Lower lobe of right lung (tissue), 2 donors: Measurements from ENCODE around the gene GRHL1. TPM values are rescaled to one million over a fixed set of nuclear protein-coding genes. Genes with fewer than 3 reads are reported as not detected.

Experiments used
- ATAC-seq, 2 donors: fragments of 200-7000 bp; cut with Tn5 transposase; one replicate each; pipeline ENCODE4 v1.9.1; 2020 to 2022; ENCODE audit warnings: mild to moderate bottlenecking in 2 of 2, moderate library complexity in 2 of 2
- DNase-seq: peaks from one replicate; pipeline ENCODE4 v3.0.0-alpha.2; 2020
- H3K27ac ChIP-seq: fragments of 200-600 bp; one replicate; pipeline ENCODE4 v1.8.0; 2022
- H3K27me3 ChIP-seq: fragments of 200-600 bp; one replicate; pipeline ENCODE4 v1.8.0; 2022; ENCODE audit warnings: low read depth
- H3K36me3 ChIP-seq: fragments of 200-600 bp; one replicate; pipeline ENCODE4 v1.8.0; 2022; ENCODE audit warnings: mild to moderate bottlenecking
- H3K4me1 ChIP-seq: fragments of 200-600 bp; one replicate; pipeline ENCODE4 v1.8.0; 2022
- H3K4me3 ChIP-seq: fragments of 200-600 bp; one replicate; pipeline ENCODE4 v1.8.0; 2022; ENCODE audit warnings: mild to moderate bottlenecking
- H3K9me3 ChIP-seq: fragments of 200-600 bp; one replicate; pipeline ENCODE4 v1.8.0; 2022
- intact Hi-C: fragments of 100-400 bp; cut with DNase I; formaldehyde crosslinking; loops from one replicate; pipeline ENCODE4 v1.11.0; 2022
- total RNA-seq: library from RNA; stranded (reverse); fragmentation: NEBNext Ultra II Directional; extraction: Animal tissue kit (Norgen Biotek cat#: 25700); gene quantifications from one replicate; pipeline ENCODE4 v1.2.1, GENCODE V29; 2021
- TF ChIP-seq, protein P1 (sequence below): fragments of 200-600 bp; IDR thresholded peaks from one replicate; pipeline ENCODE4 v1.8.0; 2022; ENCODE audit warnings: antibody characterized with exemption, mild to moderate bottlenecking
- donor health status: DM: no; HTN: yes; CAD: no; lungs with severe emphysema.

Gene GRHL1
- total RNA-seq, 1 donor from 2014 or later: 6.5 TPM

- Histone ChIP-seq H3K27ac (peak overlapping the region; percentile 50), H3K36me3 (no peaks in the 10 kb centered on the region), H3K4me3 (no peak overlapping the region), H3K27me3 (no peaks in the 10 kb centered on the region), H3K9me3 (no peaks in the 10 kb centered on the region), H3K4me1 (peaks cover 67% of the 10 kb centered on the region)
- ATAC-seq (no peak), DNase-seq (peak; percentile 32)
- TF ChIP-seq, protein P1, sequence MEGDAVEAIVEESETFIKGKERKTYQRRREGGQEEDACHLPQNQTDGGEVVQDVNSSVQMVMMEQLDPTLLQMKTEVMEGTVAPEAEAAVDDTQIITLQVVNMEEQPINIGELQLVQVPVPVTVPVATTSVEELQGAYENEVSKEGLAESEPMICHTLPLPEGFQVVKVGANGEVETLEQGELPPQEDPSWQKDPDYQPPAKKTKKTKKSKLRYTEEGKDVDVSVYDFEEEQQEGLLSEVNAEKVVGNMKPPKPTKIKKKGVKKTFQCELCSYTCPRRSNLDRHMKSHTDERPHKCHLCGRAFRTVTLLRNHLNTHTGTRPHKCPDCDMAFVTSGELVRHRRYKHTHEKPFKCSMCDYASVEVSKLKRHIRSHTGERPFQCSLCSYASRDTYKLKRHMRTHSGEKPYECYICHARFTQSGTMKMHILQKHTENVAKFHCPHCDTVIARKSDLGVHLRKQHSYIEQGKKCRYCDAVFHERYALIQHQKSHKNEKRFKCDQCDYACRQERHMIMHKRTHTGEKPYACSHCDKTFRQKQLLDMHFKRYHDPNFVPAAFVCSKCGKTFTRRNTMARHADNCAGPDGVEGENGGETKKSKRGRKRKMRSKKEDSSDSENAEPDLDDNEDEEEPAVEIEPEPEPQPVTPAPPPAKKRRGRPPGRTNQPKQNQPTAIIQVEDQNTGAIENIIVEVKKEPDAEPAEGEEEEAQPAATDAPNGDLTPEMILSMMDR: no peak
- intact Hi-C loops: no loop called here
Measured at GRCh38 chr2:10034333-10035052, 83.0 kb downstream of the GRHL1 start.

GRCh38 chr2:10035053-10035422 lies 83.5 kb downstream of the GRHL1 start:
- intact Hi-C loops: no loop called here
- Histone ChIP-seq H3K27ac (peak overlapping the region; percentile 81), H3K27me3 (no peaks in the 10 kb centered on the region), H3K9me3 (no peaks in the 10 kb centered on the region), H3K4me1 (peaks cover 67% of the 10 kb centered on the region), H3K36me3 (no peaks in the 10 kb centered on the region), H3K4me3 (no peak overlapping the region)
- DNase-seq (peak; percentile 44), ATAC-seq (no peak)
- TF ChIP-seq, protein P1: no peak

- DNase-seq: peak; percentile 32
- H3K36me3 ChIP-seq: no peaks in the 10 kb centered on the region
- H3K4me1 ChIP-seq: peaks cover 65% of the 10 kb centered on the region
- H3K4me3 ChIP-seq: no peak overlapping the region
- intact Hi-C loops: no loop called here
- no peak for ATAC-seq
- TF ChIP-seq, protein P1: no peak
- peak overlapping the region; percentile 81 for H3K27ac ChIP-seq
- no peaks in the 10 kb centered on the region for H3K27me3 ChIP-seq
- no peaks in the 10 kb centered on the region for H3K9me3 ChIP-seq
Measured at GRCh38 chr2:10035633-10036032, 84.1 kb downstream of the GRHL1 start.

DNA sequence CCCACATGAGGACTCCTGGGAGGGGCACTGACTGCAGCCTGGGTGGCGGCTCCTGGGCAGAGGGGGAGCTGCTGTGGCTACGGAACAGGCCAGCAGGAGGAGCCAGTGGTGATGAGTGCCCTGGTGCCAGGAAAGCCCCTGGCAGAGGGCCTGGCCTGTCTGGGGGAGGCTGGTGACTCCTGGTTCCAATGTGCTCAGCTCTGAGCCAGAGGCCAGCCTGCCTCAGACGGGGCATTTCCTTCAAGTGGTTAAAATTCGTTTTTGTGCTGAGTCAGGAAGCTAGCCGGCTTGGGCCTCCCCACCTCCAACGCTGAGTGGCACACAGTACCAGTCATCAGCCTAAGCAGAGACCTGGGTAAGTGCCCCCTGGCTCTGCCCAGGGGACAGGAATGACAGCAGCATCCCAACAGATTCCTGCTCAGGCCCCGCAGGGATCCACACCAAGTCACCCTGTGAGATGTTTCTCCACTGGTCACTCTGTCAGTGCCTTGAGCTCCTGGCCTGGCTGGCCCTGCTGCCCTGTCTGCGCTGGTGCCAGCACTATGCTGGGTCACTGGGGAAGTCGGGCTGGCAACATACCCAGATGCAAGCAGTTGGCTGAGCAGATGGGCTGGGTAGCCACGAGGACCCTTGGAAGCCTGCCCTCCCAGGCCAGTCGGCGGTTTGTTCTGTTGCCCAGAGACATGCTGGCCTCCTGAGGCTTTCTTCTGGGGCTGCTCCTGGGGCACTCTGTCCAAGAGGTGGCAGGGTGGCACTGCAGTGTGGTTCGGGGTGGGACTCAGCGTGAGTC lies 84.8 kb downstream of the GRHL1 start:
- peak overlapping the region; percentile 81 for H3K27ac ChIP-seq
- DNase-seq (peak; percentile 73), ATAC-seq (peak; percentile 86 to 89)
- peaks cover 67% of the 10 kb centered on the region for H3K4me1 ChIP-seq
- intact Hi-C loops: no loop called here
- H3K9me3 ChIP-seq: no peaks in the 10 kb centered on the region
- H3K27me3 ChIP-seq: no peaks in the 10 kb centered on the region
- no peaks in the 10 kb centered on the region for H3K36me3 ChIP-seq
- TF ChIP-seq, protein P1: peak; percentile 61
- no peak overlapping the region for H3K4me3 ChIP-seq

- H3K27ac ChIP-seq: peak overlapping the region; percentile 81
- peaks cover 82% of the 10 kb centered on the region for H3K4me1 ChIP-seq
Measured at GRCh38 chr2:10038123-10038522, 86.6 kb downstream of the GRHL1 start.

More at GRCh38 chr2:10038123-10038522, 86.6 kb downstream of the GRHL1 start:
- ATAC-seq: no peak
- intact Hi-C loops: no loop called here
- Histone ChIP-seq H3K9me3 (no peaks in the 10 kb centered on the region), H3K36me3 (no peaks in the 10 kb centered on the region), H3K4me3 (no peak overlapping the region), H3K27me3 (no peaks in the 10 kb centered on the region)
- TF ChIP-seq, protein P1: no peak
- peak; percentile 41 for DNase-seq
